Mucosa of rectum (tissue), 2 donors: ENCODE data around the gene NSRP1.

Source experiments
- H3K27ac ChIP-seq, 2 donors: one replicate each; pipeline ENCODE4 v1.7.0; 2013; ENCODE audit warnings: inconsistent platforms in 2 of 2, low read depth in 2 of 2, low read length in 2 of 2
- H3K27me3 ChIP-seq, 2 donors: one replicate each; pipeline ENCODE4 v1.7.0; 2013; ENCODE audit warnings: low read length in 2 of 2; ENCODE audit not compliant: control insufficient read depth in 2 of 2, insufficient read depth in 2 of 2
- H3K36me3 ChIP-seq, 2 donors: one replicate each; pipeline ENCODE4 v1.7.0; 2013; ENCODE audit warnings: low read length in 2 of 2; ENCODE audit not compliant: control insufficient read depth in 2 of 2, insufficient read depth in 2 of 2
- H3K4me1 ChIP-seq, 2 donors: one replicate each; pipeline ENCODE4 v1.7.0; 2013; ENCODE audit warnings: low read length in 2 of 2, mild to moderate bottlenecking in 1 of 2; ENCODE audit not compliant: control insufficient read depth in 2 of 2, insufficient read depth in 2 of 2
- H3K4me3 ChIP-seq, 2 donors: one replicate each; pipeline ENCODE4 v1.7.0; 2013; ENCODE audit warnings: low read length in 2 of 2
- H3K9ac ChIP-seq, 2 donors: one replicate each; pipeline ENCODE4 v1.7.0; 2013; ENCODE audit warnings: low read length in 2 of 2, low read depth in 1 of 2, mild to moderate bottlenecking in 1 of 2
- H3K9me3 ChIP-seq, 2 donors: one replicate each; pipeline ENCODE4 v1.7.0; 2013; ENCODE audit warnings: low read length in 2 of 2; ENCODE audit not compliant: control insufficient read depth in 2 of 2
- donor health status: healthy.
- donor health status: Normal muscosa, but diverticular disease.

The NSRP1 gene

GRCh38 chr17:30235386-30236296, 119.0 kb downstream of the NSRP1 start, which contains the start of gene SLC6A4:
SLC6A4 (minus strand) TSS chr17:30235697; CDS start chr17:30221958, 13,739 bp downstream.
- Histone ChIP-seq H3K36me3 (no peaks in the 10 kb centered on the region), H3K4me1 (peaks cover 4 to 21% of the 10 kb centered on the region in 2 donors), H3K9ac (peak within 1 kb of the TSS in 1 of 2 donors; percentile 17), H3K4me3 (peak within 1 kb of the TSS; percentile 37 to 53), H3K9me3 (no peaks in the 10 kb centered on the region), H3K27me3 (peaks cover 23 to 30% of the 10 kb centered on the region in 2 donors), H3K27ac (no peak within 1 kb of the TSS)
